ENCODE results near the gene CUX1.

DNA sequence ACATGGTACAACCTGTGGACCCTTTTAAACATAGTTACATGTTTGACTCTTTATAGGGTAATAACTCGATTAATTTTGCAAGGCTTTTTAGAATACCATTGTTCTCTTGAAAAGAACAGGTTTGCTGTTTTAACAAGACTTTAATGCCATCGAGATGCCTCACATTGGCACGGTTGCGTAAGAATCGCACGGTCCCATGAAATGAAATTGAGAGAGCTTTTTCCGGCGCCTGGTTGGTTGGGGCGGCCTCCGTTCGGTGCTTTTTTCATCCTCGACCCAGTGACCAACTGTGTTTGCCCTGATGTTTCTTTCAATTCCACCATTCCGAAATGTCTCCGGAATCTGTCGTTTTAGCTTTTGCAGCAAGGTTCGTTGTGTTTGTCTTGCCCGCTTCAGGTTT is 142.4 kb downstream of the CUX1 start:
- TF ChIP-seq, protein P1, sequence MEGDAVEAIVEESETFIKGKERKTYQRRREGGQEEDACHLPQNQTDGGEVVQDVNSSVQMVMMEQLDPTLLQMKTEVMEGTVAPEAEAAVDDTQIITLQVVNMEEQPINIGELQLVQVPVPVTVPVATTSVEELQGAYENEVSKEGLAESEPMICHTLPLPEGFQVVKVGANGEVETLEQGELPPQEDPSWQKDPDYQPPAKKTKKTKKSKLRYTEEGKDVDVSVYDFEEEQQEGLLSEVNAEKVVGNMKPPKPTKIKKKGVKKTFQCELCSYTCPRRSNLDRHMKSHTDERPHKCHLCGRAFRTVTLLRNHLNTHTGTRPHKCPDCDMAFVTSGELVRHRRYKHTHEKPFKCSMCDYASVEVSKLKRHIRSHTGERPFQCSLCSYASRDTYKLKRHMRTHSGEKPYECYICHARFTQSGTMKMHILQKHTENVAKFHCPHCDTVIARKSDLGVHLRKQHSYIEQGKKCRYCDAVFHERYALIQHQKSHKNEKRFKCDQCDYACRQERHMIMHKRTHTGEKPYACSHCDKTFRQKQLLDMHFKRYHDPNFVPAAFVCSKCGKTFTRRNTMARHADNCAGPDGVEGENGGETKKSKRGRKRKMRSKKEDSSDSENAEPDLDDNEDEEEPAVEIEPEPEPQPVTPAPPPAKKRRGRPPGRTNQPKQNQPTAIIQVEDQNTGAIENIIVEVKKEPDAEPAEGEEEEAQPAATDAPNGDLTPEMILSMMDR (conservative IDR thresholded peaks at IDR 0.05; ENCODE audit: low read depth, low read length) = no peak
- TF ChIP-seq EZH2phosphoT487 (IDR thresholded peaks at IDR 0.05; ENCODE audit: borderline replicate concordance, low read length) = no peak
